H1 (cell line): ENCODE results near the gene MEF2B. TPM values are rescaled to one million over a fixed set of nuclear protein-coding genes. Genes with fewer than 3 reads are reported as not detected.

Experiments
- ASH2L ChIP-seq: fragments of 200-600, 300-600 bp; sonication (generic); IDR thresholded peaks from one replicate; pipeline ENCODE4 v1.7.1; 2017; ENCODE audit warnings: low read length
- BACH1 ChIP-seq: IDR thresholded peaks from 2 replicates; pipeline ENCODE4 v1.6.1; 2012; ENCODE audit warnings: low read length, improper control_type of control experiment
- BRCA1 ChIP-seq: IDR thresholded peaks from 2 replicates; pipeline ENCODE4 v1.6.1; 2012; ENCODE audit warnings: low read depth, low read length, improper control_type of control experiment
- CBX5 ChIP-seq: fragments of 300-800, 300-1000 bp; sonication (generic); IDR thresholded peaks from 2 replicates; pipeline ENCODE4 v1.7.1; 2016; ENCODE audit warnings: antibody characterized with exemption, low read length, low read depth
- EZH2 ChIP-seq: fragments of 200-600 bp; sonication (generic); IDR thresholded peaks from 2 replicates; pipeline ENCODE4 v1.7.1; 2012; ENCODE audit warnings: low read depth, mild to moderate bottlenecking, moderate library complexity, low read length, inconsistent platforms; ENCODE audit not compliant: severe bottlenecking
- FOSL1 ChIP-seq: IDR thresholded peaks from 2 replicates; pipeline ENCODE4 v1.6.1; 2011; ENCODE audit warnings: mild to moderate bottlenecking, low read depth, low read length, moderate library complexity; ENCODE audit not compliant: insufficient read depth
- GABPA ChIP-seq: IDR thresholded peaks from 2 replicates; pipeline ENCODE4 v1.6.1; 2011; ENCODE audit warnings: mild to moderate bottlenecking, low read length, moderate library complexity, borderline replicate concordance; ENCODE audit not compliant: insufficient read depth
- JUN ChIP-seq: IDR thresholded peaks from 2 replicates; pipeline ENCODE4 v1.6.1; 2011; ENCODE audit warnings: low read depth, mild to moderate bottlenecking, improper control_type of control experiment, low read length
- JUND ChIP-seq: IDR thresholded peaks from 2 replicates; pipeline ENCODE4 v1.6.1; 2011; ENCODE audit warnings: mild to moderate bottlenecking, improper control_type of control experiment, low read length
- KDM5A ChIP-seq: fragments of 200-600 bp; IDR thresholded peaks from 2 replicates; pipeline ENCODE4 v1.7.1; 2012; ENCODE audit warnings: mild to moderate bottlenecking, low read length, inconsistent platforms, mixed read lengths
- NANOG ChIP-seq: IDR thresholded peaks from 2 replicates; pipeline ENCODE4 v1.6.1; 2011; ENCODE audit warnings: low read length, low read depth, mild to moderate bottlenecking, inconsistent platforms; ENCODE audit not compliant: insufficient read depth, poor library complexity, severe bottlenecking
- POLR2AphosphoS5 ChIP-seq: IDR thresholded peaks from 2 replicates; pipeline ENCODE4 v1.6.1; 2011; ENCODE audit warnings: low read depth, low read length
- POU5F1 ChIP-seq: IDR thresholded peaks from 2 replicates; pipeline ENCODE4 v1.6.1; 2011; ENCODE audit warnings: low read depth, mild to moderate bottlenecking, low read length, moderate library complexity
- RBBP5 ChIP-seq: IDR thresholded peaks from 2 replicates; pipeline ENCODE4 v1.7.1; 2012; ENCODE audit warnings: low read depth, mild to moderate bottlenecking, inconsistent platforms, low read length, moderate library complexity, borderline replicate concordance
- RXRA ChIP-seq: IDR thresholded peaks from 2 replicates; pipeline ENCODE4 v1.6.1; 2011; ENCODE audit warnings: low read depth, mild to moderate bottlenecking, low read length, moderate library complexity; ENCODE audit not compliant: insufficient read depth
- SIN3A ChIP-seq, 2 experiments: IDR thresholded peaks in 1 of 2; conservative IDR thresholded peaks in 1 of 2; 2 replicates each; pipeline ENCODE4 v1.6.1; 2011 to 2012; ENCODE audit warnings: low read length in 2 of 2, improper control_type of control experiment in 1 of 2, low read depth in 1 of 2, mild to moderate bottlenecking in 1 of 2
- SIX5 ChIP-seq: IDR thresholded peaks from 2 replicates; pipeline ENCODE4 v1.6.1; 2011; ENCODE audit warnings: mild to moderate bottlenecking, low read depth, low read length
- TAF1 ChIP-seq: IDR thresholded peaks from 2 replicates; pipeline ENCODE4 v1.6.1; 2011; ENCODE audit warnings: mild to moderate bottlenecking, low read depth, low read length
- TBP ChIP-seq: IDR thresholded peaks from 2 replicates; pipeline ENCODE4 v1.6.1; 2011; ENCODE audit warnings: low read depth, low read length, improper control_type of control experiment
- polyA plus RNA-seq, 7 experiments: library from polyadenylated mRNA; depleted of rRNA in 3 of 7; stranded (reverse) in 5 of 7; unstranded in 2 of 7; fragments of >200 nt in 5 of 7; fragments of 200-250 nt in 2 of 7; gene quantifications; 1 replicate in 5 of 7; 2 replicates in 1 of 7; 4 replicates in 1 of 7; pipeline versions ENCODE4 v1.2.1 to v1.2.3, GENCODE V29; 2011 to 2013; ENCODE audit warnings: missing spikeins in 2 of 7, mixed read lengths in 2 of 7
- total RNA-seq: library from RNA; stranded (reverse); fragmentation: NEBNext Ultra II Directional; extraction: Animal tissue kit (Norgen Biotek cat#: 25700); gene quantifications from 2 replicates; pipeline ENCODE4 v1.2.1, GENCODE V29; 2021
- TF ChIP-seq, protein P1 (sequence below): IDR thresholded peaks from 2 replicates; pipeline ENCODE4 v1.6.1; 2011; ENCODE audit warnings: low read length, improper control_type of control experiment
- TF ChIP-seq, protein P2 (sequence below): IDR thresholded peaks from 2 replicates; pipeline ENCODE4 v1.6.1; 2012; ENCODE audit warnings: low read length, inconsistent platforms

MEF2B gene
- total and polyA plus RNA-seq, 2 of the 8 experiments (the other 6 are each of a cell fraction or from before 2014, with no cell fraction given): 2.8 to 3.7 TPM

DNA sequence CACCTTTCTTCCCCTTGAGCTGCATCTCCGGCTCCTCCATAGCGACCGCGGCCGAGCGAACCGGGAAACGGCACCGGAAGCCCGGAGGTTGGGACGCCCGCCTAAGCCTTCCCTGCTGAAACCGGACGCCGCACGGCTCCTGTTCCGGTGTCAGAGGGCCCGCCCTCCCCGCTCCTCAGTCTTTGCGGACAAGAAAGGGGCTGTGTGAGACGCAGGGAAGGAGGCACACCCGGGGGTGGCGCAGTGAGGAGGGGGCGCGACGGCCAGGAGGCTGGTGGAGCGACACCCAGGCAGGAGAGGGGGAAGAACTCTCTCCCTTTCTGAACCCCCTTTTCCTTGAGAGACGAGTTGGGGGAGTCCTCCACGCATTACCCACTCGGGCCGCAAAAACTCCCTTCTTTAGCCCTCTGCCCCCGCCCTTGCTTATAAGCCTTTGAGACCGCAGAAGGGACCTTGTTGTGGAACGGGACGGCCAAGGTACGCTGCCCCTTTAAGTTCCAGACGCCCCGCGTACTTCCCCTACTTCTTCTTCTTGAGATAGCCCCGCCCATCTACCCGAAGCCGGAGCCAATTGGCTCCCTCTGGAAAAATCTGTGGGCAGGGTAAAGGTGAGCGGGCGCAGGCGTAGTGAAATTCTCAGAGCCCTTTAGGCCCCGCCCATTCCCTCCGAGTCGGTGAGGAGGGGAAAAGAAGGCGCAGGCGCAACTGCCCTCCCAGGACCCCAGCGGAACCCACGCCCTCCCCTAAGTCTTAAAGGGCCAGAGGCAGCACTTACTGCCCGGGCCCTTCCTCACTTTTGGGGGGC is 22.2 kb upstream of the MEF2B start, which contains the start of the genes BORCS8 and RFXANK (continued):
- TF ChIP-seq, protein P1, sequence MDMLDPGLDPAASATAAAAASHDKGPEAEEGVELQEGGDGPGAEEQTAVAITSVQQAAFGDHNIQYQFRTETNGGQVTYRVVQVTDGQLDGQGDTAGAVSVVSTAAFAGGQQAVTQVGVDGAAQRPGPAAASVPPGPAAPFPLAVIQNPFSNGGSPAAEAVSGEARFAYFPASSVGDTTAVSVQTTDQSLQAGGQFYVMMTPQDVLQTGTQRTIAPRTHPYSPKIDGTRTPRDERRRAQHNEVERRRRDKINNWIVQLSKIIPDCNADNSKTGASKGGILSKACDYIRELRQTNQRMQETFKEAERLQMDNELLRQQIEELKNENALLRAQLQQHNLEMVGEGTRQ: no peak
- TF ChIP-seq EZH2: no peak
- TF ChIP-seq RBBP5: peak; percentile 63
- TF ChIP-seq CBX5: no peak
- 0 out of 2 replicates have a peak, but pooled peaks have one; percentile 27 for TF ChIP-seq POLR2AphosphoS5
- TF ChIP-seq JUN: no peak
- no peak for TF ChIP-seq POU5F1
- TF ChIP-seq KDM5A: peak; percentile 91
- peak; percentile 87 for TF ChIP-seq ASH2L
- 0 out of 2 replicates have a peak, but pooled peaks have one; percentile 22 for TF ChIP-seq FOSL1
- peak; percentile 99 for TF ChIP-seq GABPA
- no peak; the same call in 1 of the 2 replicates for TF ChIP-seq JUND
- 0 out of 2 replicates have a peak, but pooled peaks have one; percentile 16 for TF ChIP-seq BACH1
- TF ChIP-seq, protein P2, sequence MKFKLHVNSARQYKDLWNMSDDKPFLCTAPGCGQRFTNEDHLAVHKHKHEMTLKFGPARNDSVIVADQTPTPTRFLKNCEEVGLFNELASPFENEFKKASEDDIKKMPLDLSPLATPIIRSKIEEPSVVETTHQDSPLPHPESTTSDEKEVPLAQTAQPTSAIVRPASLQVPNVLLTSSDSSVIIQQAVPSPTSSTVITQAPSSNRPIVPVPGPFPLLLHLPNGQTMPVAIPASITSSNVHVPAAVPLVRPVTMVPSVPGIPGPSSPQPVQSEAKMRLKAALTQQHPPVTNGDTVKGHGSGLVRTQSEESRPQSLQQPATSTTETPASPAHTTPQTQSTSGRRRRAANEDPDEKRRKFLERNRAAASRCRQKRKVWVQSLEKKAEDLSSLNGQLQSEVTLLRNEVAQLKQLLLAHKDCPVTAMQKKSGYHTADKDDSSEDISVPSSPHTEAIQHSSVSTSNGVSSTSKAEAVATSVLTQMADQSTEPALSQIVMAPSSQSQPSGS: no peak
- TF ChIP-seq BRCA1: no peak
- TF ChIP-seq SIX5: peak; percentile 44; the same call in 1 of the 2 replicates
- TF ChIP-seq NANOG: peak; percentile 45
- TF ChIP-seq TAF1: peak; percentile 97
- no peak for TF ChIP-seq RXRA
- peak; percentile 85 for TF ChIP-seq TBP
- peak; percentile 46 to 94; a peak in 3 of 4 replicates for TF ChIP-seq SIN3A (conservative IDR thresholded peaks at IDR 0.05 in 1 of 2, IDR thresholded peaks at IDR 0.05 in 1 of 2; ENCODE audit: low read depth in 1 of 2, low read length in 2 of 2)
